Measurements from ENCODE around the gene SMG7. TPM values are rescaled to one million over a fixed set of nuclear protein-coding genes. Genes with fewer than 3 reads are reported as not detected.

SMG7 gene
- total RNA-seq, 2 donors from 2014 or later, result 60.9 to 92.8 TPM

DNA sequence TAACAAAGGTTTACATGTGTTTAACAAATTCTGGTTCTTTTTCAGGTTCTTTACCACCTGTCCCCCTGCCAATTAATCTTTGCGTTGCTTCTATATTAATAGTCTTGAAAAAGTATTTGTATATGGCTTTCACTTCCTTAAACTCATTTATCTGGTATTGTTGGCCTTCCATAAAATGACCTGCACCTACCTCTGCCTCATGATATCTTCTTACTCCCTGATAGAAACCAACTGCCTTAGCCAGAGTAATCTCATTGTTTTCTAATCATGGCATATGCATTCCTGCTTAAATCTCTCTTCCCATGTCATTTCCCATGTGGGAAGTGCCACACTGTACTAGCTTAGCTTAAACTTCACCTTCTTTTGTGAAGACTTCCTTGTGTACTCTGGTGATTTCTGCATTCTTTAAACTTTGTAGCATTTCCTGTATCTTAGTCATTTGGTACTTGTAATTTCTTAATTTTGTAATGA lies 8.7 kb downstream of the SMG7 start:
- DNase-seq (ENCODE audit: low spot score), result no peak
- Histone ChIP-seq H3K9me3 (no peaks in the 10 kb centered on the region), H3K4me1 (replicated peaks) (peaks cover 6% of the 10 kb centered on the region), H3K27me3 (replicated peaks; ENCODE audit: insufficient read depth) (no peaks in the 10 kb centered on the region), H3K27ac (no peak overlapping the region), H3K36me3 (no peaks in the 10 kb centered on the region), H3K4me3 (no peak overlapping the region)
- TF ChIP-seq, protein P1, sequence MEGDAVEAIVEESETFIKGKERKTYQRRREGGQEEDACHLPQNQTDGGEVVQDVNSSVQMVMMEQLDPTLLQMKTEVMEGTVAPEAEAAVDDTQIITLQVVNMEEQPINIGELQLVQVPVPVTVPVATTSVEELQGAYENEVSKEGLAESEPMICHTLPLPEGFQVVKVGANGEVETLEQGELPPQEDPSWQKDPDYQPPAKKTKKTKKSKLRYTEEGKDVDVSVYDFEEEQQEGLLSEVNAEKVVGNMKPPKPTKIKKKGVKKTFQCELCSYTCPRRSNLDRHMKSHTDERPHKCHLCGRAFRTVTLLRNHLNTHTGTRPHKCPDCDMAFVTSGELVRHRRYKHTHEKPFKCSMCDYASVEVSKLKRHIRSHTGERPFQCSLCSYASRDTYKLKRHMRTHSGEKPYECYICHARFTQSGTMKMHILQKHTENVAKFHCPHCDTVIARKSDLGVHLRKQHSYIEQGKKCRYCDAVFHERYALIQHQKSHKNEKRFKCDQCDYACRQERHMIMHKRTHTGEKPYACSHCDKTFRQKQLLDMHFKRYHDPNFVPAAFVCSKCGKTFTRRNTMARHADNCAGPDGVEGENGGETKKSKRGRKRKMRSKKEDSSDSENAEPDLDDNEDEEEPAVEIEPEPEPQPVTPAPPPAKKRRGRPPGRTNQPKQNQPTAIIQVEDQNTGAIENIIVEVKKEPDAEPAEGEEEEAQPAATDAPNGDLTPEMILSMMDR (IDR thresholded peaks at IDR 0.05), result no peak
- TF ChIP-seq POLR2AphosphoS5 (IDR thresholded peaks at IDR 0.05) (no peak), POLR2A (IDR thresholded peaks at IDR 0.05) (no peak)
- intact Hi-C loops (cut with DNase I), result no loop called here
- 54% methylated on average over 1 of the region's 1 CpG for WGBS

DNA sequence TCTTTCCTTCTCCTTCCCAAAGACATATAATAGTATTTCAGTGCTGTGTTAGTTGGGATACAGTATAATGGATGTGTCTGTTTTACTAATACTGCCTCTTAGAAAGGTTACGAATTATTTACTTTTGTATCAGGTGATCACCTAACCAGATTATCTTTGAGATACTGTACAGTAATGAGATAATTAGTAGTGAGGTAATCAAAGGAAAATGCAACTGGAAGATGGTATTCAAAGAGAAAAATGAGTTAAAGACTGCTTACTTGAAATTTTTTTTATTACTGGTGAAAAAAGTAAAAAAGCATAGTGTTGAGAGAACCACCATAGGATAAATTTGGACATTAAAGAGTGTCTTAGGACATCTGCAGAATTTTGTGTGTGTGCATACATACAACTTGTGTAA lies 10.9 kb downstream of the SMG7 start:
- H3K4me3 ChIP-seq, result no peak overlapping the region
- 68% methylated on average over 1 of the region's 1 CpG for WGBS
- TF ChIP-seq POLR2AphosphoS5 (IDR thresholded peaks at IDR 0.05) (no peak), POLR2A (IDR thresholded peaks at IDR 0.05) (no peak)
- TF ChIP-seq, protein P1 (IDR thresholded peaks at IDR 0.05), result no peak
- no peak for DNase-seq (ENCODE audit: low spot score)
- H3K27ac ChIP-seq, result no peak overlapping the region
- no peaks in the 10 kb centered on the region for H3K9me3 ChIP-seq
- no peaks in the 10 kb centered on the region for H3K27me3 ChIP-seq (replicated peaks; ENCODE audit: insufficient read depth)
- peaks cover 6% of the 10 kb centered on the region for H3K4me1 ChIP-seq (replicated peaks)
- H3K36me3 ChIP-seq, result no peaks in the 10 kb centered on the region
- intact Hi-C loops (cut with DNase I), result no loop called here

DNA sequence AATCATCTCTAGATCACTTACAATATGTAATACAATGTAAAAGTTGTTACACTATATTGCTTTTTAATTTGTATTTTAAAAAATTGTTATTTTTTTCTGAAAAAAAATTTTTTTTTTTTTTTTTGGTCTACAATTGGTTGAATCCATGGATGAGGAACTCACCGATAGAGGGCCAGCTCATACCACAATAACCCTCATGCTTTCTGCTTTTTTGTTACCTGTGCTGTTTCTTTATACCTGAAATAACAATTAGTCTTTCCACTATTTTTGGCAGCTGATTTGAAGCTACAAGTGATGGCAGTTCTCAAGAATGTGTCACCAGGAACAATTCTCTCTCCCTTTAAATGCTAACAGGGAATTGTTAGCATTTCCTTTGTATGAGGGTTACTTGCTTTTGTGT lies 12.0 kb downstream of the SMG7 start:
- H3K4me1 ChIP-seq (replicated peaks), result no peaks in the 10 kb centered on the region
- no peaks in the 10 kb centered on the region for H3K27me3 ChIP-seq (replicated peaks; ENCODE audit: insufficient read depth)
- no peak overlapping the region for H3K27ac ChIP-seq
- TF ChIP-seq POLR2AphosphoS5 (IDR thresholded peaks at IDR 0.05), result no peak
- no peak for TF ChIP-seq POLR2A (IDR thresholded peaks at IDR 0.05)
- TF ChIP-seq, protein P1 (IDR thresholded peaks at IDR 0.05), result peak in 1 of 4 experiments; percentile 17
- no peaks in the 10 kb centered on the region for H3K36me3 ChIP-seq
- no peak for DNase-seq (ENCODE audit: low spot score)
- H3K4me3 ChIP-seq, result no peak overlapping the region
- H3K9me3 ChIP-seq, result no peaks in the 10 kb centered on the region
- intact Hi-C loops (cut with DNase I), result no loop called here
- WGBS, result 64% methylated on average over 1 of the region's 1 CpG

DNA sequence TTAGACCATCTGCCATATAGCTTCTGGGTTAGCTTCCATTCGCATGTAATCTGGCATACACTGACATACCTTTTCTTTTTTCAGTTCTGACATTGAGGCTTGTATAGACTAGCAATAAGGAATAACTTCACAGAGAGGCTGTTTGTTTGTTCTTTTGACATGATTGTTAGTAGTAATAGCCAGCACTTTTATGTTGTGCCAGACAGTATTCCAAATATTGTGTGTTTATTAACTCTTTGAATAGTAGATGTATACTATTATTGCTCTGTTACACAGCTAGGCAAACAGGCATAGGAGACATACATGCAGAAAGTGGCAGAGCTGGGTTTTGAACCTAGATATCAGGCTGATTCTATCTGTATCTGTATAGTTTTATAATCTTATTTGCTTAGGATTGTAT lies 12.6 kb downstream of the SMG7 start:
- WGBS, result 55% methylated on average over 1 of the region's 1 CpG
- Histone ChIP-seq H3K27ac (no peak overlapping the region), H3K36me3 (no peaks in the 10 kb centered on the region), H3K27me3 (replicated peaks; ENCODE audit: insufficient read depth) (no peaks in the 10 kb centered on the region), H3K4me3 (no peak overlapping the region), H3K4me1 (replicated peaks) (no peaks in the 10 kb centered on the region), H3K9me3 (no peaks in the 10 kb centered on the region)
- DNase-seq (ENCODE audit: low spot score), result no peak
- intact Hi-C loops (cut with DNase I), result no loop called here
- TF ChIP-seq, protein P1 (IDR thresholded peaks at IDR 0.05), result no peak
- TF ChIP-seq POLR2AphosphoS5 (IDR thresholded peaks at IDR 0.05) (no peak), POLR2A (IDR thresholded peaks at IDR 0.05) (no peak)

DNA sequence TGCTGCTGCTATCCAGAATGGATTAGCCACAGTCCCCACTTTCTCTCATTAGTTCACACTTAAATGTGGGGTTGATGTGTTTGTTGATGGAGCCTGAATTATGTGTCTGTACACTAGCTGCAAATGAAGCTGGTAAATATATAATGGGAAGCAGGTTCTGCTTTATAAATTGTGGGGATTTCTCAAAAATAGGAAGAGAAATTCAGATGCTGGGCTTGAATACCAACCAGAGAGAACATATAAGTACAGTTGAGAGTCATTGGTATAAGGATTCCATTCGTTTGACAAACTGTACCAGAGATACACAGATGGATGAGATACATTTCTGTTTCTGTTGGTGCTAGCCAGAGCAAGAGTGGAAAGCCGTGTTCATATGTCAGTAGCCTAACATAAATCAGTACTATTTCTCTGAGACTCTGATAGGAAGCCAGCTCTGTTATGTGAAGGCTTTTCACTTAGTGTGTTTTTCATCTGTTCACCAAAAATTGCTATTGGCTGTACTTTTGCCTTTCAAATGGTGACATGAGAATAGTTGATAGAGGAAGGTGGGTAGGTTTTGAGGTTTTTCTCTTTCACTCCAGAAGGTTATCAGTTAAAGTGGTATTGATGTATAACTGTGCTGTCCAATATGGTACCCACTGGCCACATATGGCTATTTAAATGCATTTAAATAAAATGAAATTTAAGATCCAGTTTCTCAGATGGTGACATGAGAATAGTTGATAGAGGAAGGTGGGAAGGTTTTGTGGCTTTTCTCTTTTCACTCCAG lies 15.6 kb downstream of the SMG7 start:
- no peak overlapping the region for H3K27ac ChIP-seq
- TF ChIP-seq POLR2A (IDR thresholded peaks at IDR 0.05), result no peak
- no peak for TF ChIP-seq POLR2AphosphoS5 (IDR thresholded peaks at IDR 0.05)
- TF ChIP-seq, protein P1 (IDR thresholded peaks at IDR 0.05), result no peak
- no peaks in the 10 kb centered on the region for H3K9me3 ChIP-seq
- H3K4me3 ChIP-seq, result no peak overlapping the region
- intact Hi-C loops (cut with DNase I), result no loop called here
- no peak for DNase-seq (ENCODE audit: low spot score)
- no peaks in the 10 kb centered on the region for H3K27me3 ChIP-seq (replicated peaks; ENCODE audit: insufficient read depth)
- H3K36me3 ChIP-seq, result no peaks in the 10 kb centered on the region
- WGBS, result 61% methylated on average over 2 of the region's 2 CpGs
- H3K4me1 ChIP-seq (replicated peaks), result no peaks in the 10 kb centered on the region

Data from prostate gland (tissue), 2 donors.